Posterior cingulate gyrus (tissue), 11 donors: ENCODE results near the gene SF1.
A peak's percentile ranks its signal among the peaks of the same experiment; 100 is the strongest.
"Not testable (repeated sequence)": the region's sequence is repeated elsewhere in the genome, so short reads cannot be mapped to it uniquely, and the experiment has no call there.

Experiments
- DNase-seq, 10 donors: peaks; one replicate each; pipeline versions ENCODE4 v3.0.0 to v3.0.0-alpha.2; 2020 to 2021; ENCODE audit warnings: mixed read lengths in 3 of 10
- intact Hi-C: fragments of 100-400 bp; cut with DNase I; formaldehyde crosslinking; loops from one replicate; pipeline ENCODE4 v1.15.1; 2023

SF1 gene

DNA sequence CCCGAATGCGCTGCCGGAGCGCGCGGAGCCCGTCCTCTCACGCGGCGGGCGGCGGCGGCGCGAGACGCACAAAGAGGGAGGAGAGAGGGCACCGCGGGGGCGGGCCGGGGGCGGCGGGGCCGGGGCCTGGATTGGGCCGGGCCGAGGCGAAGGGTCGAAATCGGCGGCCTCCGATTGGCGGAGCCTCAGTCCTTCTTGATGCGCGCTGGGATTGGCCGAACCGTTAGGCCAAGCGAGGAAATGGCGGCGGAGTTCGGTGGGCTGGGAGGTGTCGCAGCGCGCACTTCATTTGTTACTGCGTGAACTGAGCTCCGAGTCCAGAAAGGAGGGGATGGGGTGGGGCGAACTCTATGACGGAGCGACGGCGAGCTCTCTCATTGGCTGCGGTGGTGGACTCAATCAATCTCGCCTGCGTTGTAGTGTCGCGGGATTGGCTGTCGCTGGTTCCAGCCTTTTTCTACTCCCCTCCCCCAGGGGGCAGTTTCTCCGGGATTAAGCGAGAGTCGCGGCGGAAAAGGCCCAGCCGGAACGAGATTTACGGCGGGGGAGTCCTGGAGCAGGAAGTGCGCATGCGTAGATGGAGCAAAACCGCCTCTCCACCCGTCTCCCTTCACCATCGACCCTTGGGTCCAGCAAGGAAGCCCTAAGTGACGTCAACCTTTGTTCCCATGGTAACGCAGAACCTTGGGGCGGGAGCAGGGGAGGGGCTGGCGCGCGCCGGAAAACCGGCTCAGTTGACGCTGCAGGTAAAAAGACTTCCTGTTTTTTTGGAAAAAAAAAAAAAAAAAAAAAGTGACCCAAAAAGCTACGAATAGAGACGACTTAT, at the start of gene SF1:
SF1 (minus strand) TSS at position 70 of the 826 bp plus-strand sequence. CDS start 150 bp downstream, outside the sequence.
- intact Hi-C loops: loop anchor here (5.0 kb wide), 2 partner anchors 91 to 339 kb away; partner anchors contain the start of gene ZNHIT2
- DNase-seq: peak; percentile 99 to 100 (median 100)

- intact Hi-C loops: no loop called here
- no peak for DNase-seq
Observed at GRCh38 chr11:64827451-64827839, 49.1 kb upstream of the SF1 start.

GRCh38 chr11:64826578-64827450, 48.5 kb upstream of the SF1 start:
- intact Hi-C loops: no loop called here
- DNase-seq: no peak

- DNase-seq: no peak
Observed at GRCh38 chr11:64826062-64826461, 47.7 kb upstream of the SF1 start.

GRCh38 chr11:64823568-64824119, 45.3 kb upstream of the SF1 start:
- intact Hi-C loops: no loop called here
- no peak for DNase-seq

More at GRCh38 chr11:64826062-64826461, 47.7 kb upstream of the SF1 start:
- intact Hi-C loops: no loop called here

DNA sequence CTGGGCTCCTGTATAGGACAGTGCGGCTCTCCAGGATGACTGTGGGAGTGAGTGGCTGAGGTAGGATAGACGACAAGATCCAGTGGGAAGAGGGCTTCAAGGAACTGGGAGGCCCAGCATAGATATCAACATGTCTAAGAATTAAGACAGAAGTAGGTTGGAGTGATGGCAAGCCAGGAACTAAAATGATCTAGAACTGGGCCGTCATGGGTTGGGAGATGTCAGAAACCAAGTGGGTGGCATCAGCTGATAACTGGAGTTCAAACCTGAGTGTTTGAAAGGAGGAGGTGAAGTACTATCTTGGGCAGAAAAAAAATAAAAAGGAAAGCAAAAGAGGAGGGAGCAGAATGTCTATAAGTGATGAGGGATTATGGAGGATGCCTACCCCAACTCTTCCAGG, 39.1 kb upstream of the SF1 start:
- DNase-seq: no peak
- intact Hi-C loops: no loop called here

DNA sequence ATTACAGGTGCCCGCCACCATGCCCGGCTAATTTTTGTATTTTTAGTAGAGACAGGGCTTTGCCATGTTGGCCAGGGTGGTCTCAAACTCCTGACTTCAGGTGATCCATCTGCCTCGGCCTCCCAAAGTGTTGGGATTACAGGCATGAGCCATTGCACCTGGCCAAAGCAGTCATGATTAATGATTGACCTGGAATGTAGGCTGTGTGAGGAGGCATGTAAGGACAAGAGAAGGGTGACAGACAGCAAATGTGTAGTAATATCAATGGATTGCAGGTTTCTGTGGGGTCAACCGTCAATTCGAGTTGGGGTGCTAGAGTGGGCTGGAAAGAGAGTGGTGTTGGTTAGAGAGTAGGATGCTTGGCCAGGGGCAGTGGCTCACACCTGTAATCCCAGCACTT, 37.1 kb upstream of the SF1 start:
- DNase-seq, intact Hi-C loops: not testable (repeated sequence)

DNA sequence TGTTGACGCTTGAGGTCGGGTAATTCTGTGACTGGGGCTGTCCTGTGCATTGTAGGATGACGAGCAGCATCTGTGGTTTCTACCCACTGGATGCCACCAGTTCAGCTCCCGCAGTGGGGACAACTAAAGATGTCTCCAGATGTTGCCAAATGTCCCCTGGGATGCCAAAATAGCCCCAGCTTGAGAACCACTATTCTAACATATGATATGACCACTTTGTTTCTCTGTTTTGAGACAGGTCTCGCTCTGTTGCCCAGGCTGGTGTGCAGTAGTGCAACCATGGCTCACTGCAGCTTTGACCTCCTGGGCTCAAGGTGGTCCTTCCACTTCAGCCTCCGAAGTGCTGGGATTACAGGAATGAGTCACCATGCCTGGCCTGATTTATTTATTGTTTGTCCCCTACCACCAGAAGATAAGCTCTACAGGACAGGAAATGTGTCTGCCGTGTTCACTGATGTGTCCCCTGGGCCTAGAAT, 36.4 kb upstream of the SF1 start:
- intact Hi-C loops: no loop called here
- DNase-seq: no peak

- no peak for DNase-seq
Observed at GRCh38 chr11:64813826-64814225, 35.5 kb upstream of the SF1 start.

DNA sequence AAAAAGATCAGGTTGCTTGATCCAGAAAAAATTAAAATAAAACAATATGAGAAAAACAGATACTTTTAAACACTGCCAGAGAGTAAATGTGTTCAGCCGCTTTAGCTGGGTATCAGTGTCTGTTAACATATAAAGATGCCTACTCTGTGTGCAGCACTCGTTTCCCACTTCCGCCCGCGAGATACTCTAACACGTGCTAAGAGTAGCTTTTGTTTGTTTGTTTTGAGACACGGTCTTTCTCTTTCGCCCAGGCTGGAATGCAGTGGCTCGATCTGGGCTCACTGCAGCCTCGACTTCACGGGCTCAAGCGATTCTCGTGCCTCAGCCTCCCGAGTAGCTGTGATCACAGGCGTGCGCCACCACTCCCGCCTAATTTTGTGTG, 32.5 kb upstream of the SF1 start:
- peak in 1 of 10 donors; percentile 26 for DNase-seq
- intact Hi-C loops: no loop called here

More at GRCh38 chr11:64813826-64814225, 35.5 kb upstream of the SF1 start:
- intact Hi-C loops: no loop called here

DNA sequence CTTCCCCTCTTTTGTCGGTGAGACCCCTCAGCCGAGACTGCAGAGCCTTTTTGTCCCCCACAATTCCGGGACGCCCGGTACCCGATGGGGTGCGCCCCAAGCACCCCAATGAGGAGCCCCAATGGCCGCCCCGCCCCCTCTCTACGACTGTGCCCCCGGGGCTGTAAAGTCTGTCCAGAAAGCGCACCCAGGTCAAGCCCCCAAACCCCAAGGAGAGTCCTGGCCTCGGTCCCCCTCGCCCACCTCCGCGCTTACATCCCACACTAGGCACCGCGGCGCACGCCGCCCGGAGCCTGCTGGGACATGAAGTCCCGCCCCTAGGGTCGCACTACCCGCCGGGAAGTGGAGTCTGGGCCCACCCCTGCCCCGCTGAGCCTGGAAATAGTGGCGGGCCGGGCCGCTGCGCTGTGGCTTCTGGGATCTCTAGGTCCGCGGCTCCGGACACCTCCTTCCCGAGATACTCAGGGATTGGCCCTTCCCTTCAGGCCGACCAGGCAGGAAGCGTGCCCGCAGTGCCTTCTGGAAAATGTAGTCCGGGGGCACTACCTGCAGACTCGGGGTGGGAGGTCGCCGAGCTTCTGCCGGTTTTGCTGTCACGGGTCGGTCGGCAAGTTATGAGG, 32.0 kb upstream of the SF1 start, which contains the start of gene MEN1:
MEN1 (minus strand) TSS at position 281 of the 620 bp plus-strand sequence. CDS start 442 bp downstream, outside the sequence.
- DNase-seq: peak; percentile 94 to 99 (median 98)
- intact Hi-C loops: no loop called here

DNA sequence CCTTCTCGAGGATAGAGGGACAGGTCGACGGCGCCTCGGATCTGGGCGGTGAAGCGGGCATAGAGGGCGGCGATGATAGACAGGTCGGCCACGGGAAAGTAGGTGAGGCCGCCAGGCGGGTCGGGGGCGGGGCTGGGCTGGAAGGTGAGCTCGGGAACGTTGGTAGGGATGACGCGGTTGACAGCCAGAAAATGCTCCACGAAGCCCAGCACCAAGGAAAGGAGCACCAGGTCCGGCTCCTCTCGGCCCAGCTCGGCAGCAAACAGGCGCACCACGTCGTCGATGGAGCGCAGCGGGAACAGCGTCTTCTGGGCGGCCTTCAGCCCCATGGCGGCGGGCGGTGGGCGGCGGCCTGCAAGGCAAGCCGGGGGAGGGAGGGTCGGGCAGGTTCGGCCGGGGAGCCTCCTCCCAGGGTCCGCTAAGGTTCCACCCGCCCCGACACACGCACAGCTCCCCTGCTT, 31.5 kb upstream of the SF1 start:
- intact Hi-C loops: no loop called here
- DNase-seq: no peak

GRCh38 chr11:64805481-64805880, 27.1 kb upstream of the SF1 start:
- intact Hi-C loops: no loop called here

GRCh38 chr11:64804346-64805210, 26.2 kb upstream of the SF1 start:
- intact Hi-C loops: no loop called here
- DNase-seq: peak in 1 of 10 donors; percentile 81

More at GRCh38 chr11:64805481-64805880, 27.1 kb upstream of the SF1 start:
- peak in 1 of 10 donors; percentile 10 for DNase-seq

DNA sequence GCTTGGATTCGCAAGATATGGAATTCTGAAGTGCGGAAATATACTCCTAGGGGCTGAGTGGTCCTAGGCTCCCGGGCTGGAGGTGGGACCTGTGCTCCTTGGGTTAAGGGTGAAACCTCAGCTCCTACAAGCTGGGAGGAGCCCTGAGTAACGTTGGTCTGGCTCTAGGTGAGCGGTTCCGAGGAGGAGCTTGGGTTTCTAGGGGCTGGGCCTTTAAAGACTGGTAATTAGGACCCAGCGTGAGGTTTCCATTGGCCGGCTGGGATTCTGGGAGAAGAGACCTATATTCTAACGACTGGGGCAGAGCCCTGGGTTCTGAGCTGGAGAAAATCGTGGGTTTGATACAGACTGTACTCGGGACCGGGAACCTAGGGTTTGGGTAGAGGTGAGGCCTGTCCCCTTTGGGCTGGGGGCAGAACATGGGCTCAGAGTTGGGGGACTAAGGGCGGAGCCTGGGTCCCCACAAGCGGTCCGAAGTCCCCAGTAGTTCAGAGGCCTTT, 25.6 kb upstream of the SF1 start:
- intact Hi-C loops: no loop called here
- DNase-seq: no peak

DNA sequence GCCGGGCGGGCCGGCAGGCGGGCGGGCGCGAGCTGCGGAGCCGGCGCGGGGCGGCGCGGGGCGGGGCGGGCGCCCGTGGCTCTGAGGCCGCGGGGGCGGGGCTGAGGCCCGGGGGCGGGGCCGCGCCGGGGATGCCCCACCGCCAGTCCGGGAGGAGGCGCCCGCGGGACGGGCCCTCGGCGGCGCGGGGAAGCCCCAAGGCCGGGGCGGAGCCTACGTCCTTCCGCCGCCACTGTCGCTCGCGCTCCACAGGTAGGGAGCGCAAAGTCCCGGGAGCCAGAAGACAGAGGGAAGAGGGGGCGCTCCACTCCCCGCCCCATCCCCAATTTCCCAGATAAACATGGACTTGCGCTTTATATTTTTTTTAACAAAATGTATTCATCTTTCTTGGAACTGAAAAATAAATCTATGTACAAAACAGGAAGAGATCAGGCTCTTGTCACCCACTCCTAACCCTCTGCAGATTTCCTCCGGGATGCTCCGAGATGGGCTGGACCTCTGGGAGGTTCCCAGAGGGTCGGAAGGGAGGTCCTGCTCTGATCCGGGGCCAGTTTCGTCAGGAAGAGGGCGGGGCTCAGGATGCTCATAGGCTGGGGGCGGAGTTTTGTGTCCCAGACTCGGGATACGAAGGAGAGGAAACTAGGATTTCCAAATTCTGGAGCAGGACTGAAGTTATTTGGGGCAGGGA, 25.0 kb upstream of the SF1 start, which contains the start of gene MAP4K2:
MAP4K2 (minus strand) TSS at position 57 of the 688 bp plus-strand sequence. CDS start 65 bp downstream, outside the sequence.
- intact Hi-C loops: no loop called here
- DNase-seq: peak; percentile 67 to 98 (median 81)

- peak in 2 of 10 donors; percentile 22 to 83 for DNase-seq
- intact Hi-C loops: no loop called here
Observed at GRCh38 chr11:64802370-64803157, 24.2 kb upstream of the SF1 start.
